Measurements from ENCODE around the gene RNF11.

RNF11 gene

GRCh38 chr1:51294566-51295184 is 58.6 kb downstream of the RNF11 start:
- DNase-seq = no peak

GRCh38 chr1:51295926-51296325 is 59.9 kb downstream of the RNF11 start:
- DNase-seq = no peak

GRCh38 chr1:51296383-51297357 is 60.6 kb downstream of the RNF11 start:
- peak in 54 of 56 donors; percentile 23 to 88 (median 62) for DNase-seq

GRCh38 chr1:51297401-51298321 is 61.6 kb downstream of the RNF11 start:
- DNase-seq = no peak

- no peak for DNase-seq
Measured at GRCh38 chr1:51298322-51298705, 62.2 kb downstream of the RNF11 start.

GRCh38 chr1:51299185-51299885 is 63.3 kb downstream of the RNF11 start:
- no peak for DNase-seq

GRCh38 chr1:51299981-51300670 is 64.1 kb downstream of the RNF11 start:
- no peak for DNase-seq

GRCh38 chr1:51301152-51301843 is 65.2 kb downstream of the RNF11 start:
- DNase-seq = no peak

GRCh38 chr1:51301844-51302162 is 65.7 kb downstream of the RNF11 start:
- no peak for DNase-seq

- no peak for DNase-seq
Measured at GRCh38 chr1:51302270-51302669, 66.2 kb downstream of the RNF11 start.

- no peak for DNase-seq
Measured at GRCh38 chr1:51302746-51303145, 66.7 kb downstream of the RNF11 start.

- no peak for DNase-seq
Measured at GRCh38 chr1:51303315-51303714, 67.2 kb downstream of the RNF11 start.

- no peak for DNase-seq
Measured at GRCh38 chr1:51303751-51304251, 67.7 kb downstream of the RNF11 start.

- no peak for DNase-seq
Measured at GRCh38 chr1:51304360-51304759, 68.3 kb downstream of the RNF11 start.

GRCh38 chr1:51305371-51305823 is 69.3 kb downstream of the RNF11 start:
- no peak for DNase-seq

- DNase-seq = no peak
Measured at GRCh38 chr1:51306950-51307349, 70.9 kb downstream of the RNF11 start.

GRCh38 chr1:51308636-51309035 is 72.6 kb downstream of the RNF11 start:
- no peak for DNase-seq

GRCh38 chr1:51309291-51309690 is 73.2 kb downstream of the RNF11 start:
- no peak for DNase-seq

GRCh38 chr1:51310871-51311613 is 75.0 kb downstream of the RNF11 start:
- DNase-seq = no peak

Data from amygdala (tissue), 56 donors.